K562 (cell line): ENCODE measurements around the gene GPR176. TPM values are rescaled to one million over a fixed set of nuclear protein-coding genes. Genes with fewer than 3 reads are reported as not detected.
A peak's percentile ranks its signal among the peaks of the same experiment; 100 is the strongest.

Experiments used
- ATAC-seq: fragments of 200-7000 bp; cut with Tn5 transposase; 3 replicates; pipeline ENCODE4 v1.9.1; 2020; ENCODE audit warnings: moderate library complexity
- BruUV-seq: library from RNA; stranded (reverse); fragments of 400-500 nt; replicated peaks from 2 replicates; lab custom pipeline; 2021; lab: Mats Ljungman, UMichigan
- CTCF ChIA-PET: fragments of 300-600 bp; formaldehyde crosslinking; extraction: SDS; loops from one replicate; lab custom pipeline; 2021; ENCODE audit warnings: low intra/inter-chr PET ratio; lab: Yijun Ruan, JAX
- POLR2A ChIA-PET: fragments of 300-600, 350-650 bp; sonication (Branson Sonifier 250); formaldehyde crosslinking; extraction: SDS; loops from one replicate; lab custom pipeline; 2021; ENCODE audit warnings: antibody characterized with exemption, inconsistent platforms; lab: Yijun Ruan, JAX
- DNase-seq, 4 experiments: peaks; one replicate each; pipeline versions ENCODE4 v3.0.0 to v3.0.0-alpha.2; 2011 to 2018; ENCODE audit warnings: low spot score in 3 of 4, mixed read lengths in 3 of 4; ENCODE audit errors: extremely low read depth in 1 of 4
- FAIRE-seq: peaks from 2 replicates; lab custom pipeline; 2011; peaks lifted over from hg19 to GRCh38; lab: Jason Lieb, UNC
- H2AFZ ChIP-seq: 2 replicates; pipeline ENCODE4 v1.6.0; 2011; ENCODE audit warnings: low read depth, low read length, control low read depth, inconsistent platforms
- H3K27ac ChIP-seq: fragments of 200-600 bp; 3 replicates; pipeline ENCODE4 v1.8.0; 2011; ENCODE audit warnings: low read depth, mild to moderate bottlenecking, control low read depth, inconsistent platforms, low read length, moderate library complexity, mixed read lengths; ENCODE audit errors: extremely low read depth
- H3K27me3 ChIP-seq, 2 experiments: fragments of 300-600 bp in 1 of 2; 2 replicates in 1 of 2; 3 replicates in 1 of 2; pipeline versions ENCODE4 v1.6.0 to v1.8.0; 2011; ENCODE audit warnings: inconsistent platforms in 2 of 2, low read length in 2 of 2, mild to moderate bottlenecking in 1 of 2, mixed read lengths in 1 of 2, moderate library complexity in 1 of 2; ENCODE audit not compliant: control insufficient read depth in 2 of 2, insufficient read depth in 2 of 2
- H3K36me3 ChIP-seq: fragments of 300-600 bp; 3 replicates; pipeline ENCODE4 v1.8.0; 2011; ENCODE audit warnings: mild to moderate bottlenecking, low read length, inconsistent platforms; ENCODE audit not compliant: control insufficient read depth, insufficient read depth
- H3K4me1 ChIP-seq, 2 experiments: fragments of 200-600 bp in 1 of 2; replicated peaks in 1 of 2; 2 replicates in 1 of 2; 3 replicates in 1 of 2; pipeline versions ENCODE4 v1.5.1 to v1.8.0; 2011; ENCODE audit warnings: inconsistent platforms in 2 of 2, low read length in 2 of 2, mild to moderate bottlenecking in 1 of 2, mixed read lengths in 1 of 2, moderate library complexity in 1 of 2; ENCODE audit not compliant: control insufficient read depth in 2 of 2, insufficient read depth in 2 of 2
- H3K4me2 ChIP-seq: 2 replicates; pipeline ENCODE4 v1.6.1; 2011; ENCODE audit warnings: low read length, control low read depth, inconsistent platforms, mixed read lengths; ENCODE audit not compliant: insufficient read depth
- H3K4me3 ChIP-seq: fragments of 200-600 bp; sonication (generic), shearing (Covaris generic); 2 replicates; pipeline ENCODE4 v1.5.1; 2016; ENCODE audit warnings: control low read depth, inconsistent platforms
- H3K79me2 ChIP-seq: fragments of 200-600 bp; 3 replicates; pipeline ENCODE4 v1.8.0; 2011; ENCODE audit warnings: low read length, inconsistent platforms; ENCODE audit not compliant: control insufficient read depth, insufficient read depth
- H3K9ac ChIP-seq, 2 experiments: 2 replicates each; pipeline versions ENCODE4 v1.6.0 to v1.6.1; 2011; ENCODE audit warnings: low read depth in 2 of 2, low read length in 2 of 2, control low read depth in 1 of 2, inconsistent platforms in 1 of 2, mild to moderate bottlenecking in 1 of 2, mixed read lengths in 1 of 2; ENCODE audit not compliant: insufficient read depth in 1 of 2
- H3K9me1 ChIP-seq: one replicate; pipeline ENCODE4 v1.6.0; 2011; ENCODE audit warnings: inconsistent platforms, mild to moderate bottlenecking, low read length, moderate library complexity; ENCODE audit not compliant: control insufficient read depth, insufficient read depth
- H3K9me3 ChIP-seq: replicated peaks from 2 replicates; pipeline ENCODE4 v1.5.1; 2011; ENCODE audit warnings: low read depth, low read length, inconsistent platforms; ENCODE audit not compliant: control insufficient read depth, insufficient read depth
- H4K20me1 ChIP-seq: replicated peaks from 2 replicates; pipeline ENCODE4 v1.6.1; 2011; ENCODE audit warnings: low read length, inconsistent platforms, mixed read lengths; ENCODE audit not compliant: control insufficient read depth, insufficient read depth
- ATF3 ChIP-seq, 2 experiments: fragments of 450-650 bp in 1 of 2; sonication (generic) in 1 of 2; formaldehyde crosslinking in 1 of 2; IDR thresholded peaks in 1 of 2; conservative IDR thresholded peaks in 1 of 2; 2 replicates each; pipeline versions ENCODE4 v1.6.1 to v1.8.1; 2016 to 2023; ENCODE audit warnings: mild to moderate bottlenecking in 2 of 2, moderate library complexity in 2 of 2, inconsistent platforms in 1 of 2, missing genetic modification reagents in 1 of 2
- CEBPG ChIP-seq, 3 experiments: fragments of 200-800 bp in 1 of 3; sonication (Bioruptor generic) in 1 of 3; sonication (generic) in 1 of 3; formaldehyde crosslinking in 1 of 3; IDR thresholded peaks in 2 of 3; conservative IDR thresholded peaks in 1 of 3; 2 replicates each; pipeline versions ENCODE4 v1.6.1 to v1.8.0; 2016 to 2022; ENCODE audit warnings: missing compliant biosample characterization in 2 of 3, missing genetic modification characterization in 2 of 3, mild to moderate bottlenecking in 1 of 3, missing genetic modification reagents in 1 of 3
- CLOCK ChIP-seq: fragments of 250-450 bp; sonication (Bioruptor Pico); IDR thresholded peaks from 2 replicates; pipeline ENCODE4 v1.4.0; 2020; ENCODE audit warnings: mild to moderate bottlenecking, moderate library complexity, borderline replicate concordance
- EP400 ChIP-seq: fragments of 450-650 bp; IDR thresholded peaks from 2 replicates; pipeline ENCODE4 v1.6.1; 2017; ENCODE audit warnings: antibody characterized with exemption, mild to moderate bottlenecking, moderate library complexity
- ETV1 ChIP-seq: fragments of 450-650 bp; conservative IDR thresholded peaks from 2 replicates; pipeline ENCODE4 v1.6.1; 2016; ENCODE audit warnings: missing genetic modification characterization, control low read depth, low read depth, missing compliant biosample characterization
- FOXJ3 ChIP-seq: sonication (generic); formaldehyde crosslinking; IDR thresholded peaks from 2 replicates; pipeline ENCODE4 v1.4.0; 2020; ENCODE audit warnings: mild to moderate bottlenecking, missing genetic modification reagents
- GABPA ChIP-seq: fragments of 200-800 bp; sonication (Bioruptor generic); conservative IDR thresholded peaks from 2 replicates; pipeline ENCODE4 v1.6.1; 2016; ENCODE audit warnings: low read depth, missing genetic modification characterization, missing compliant biosample characterization
- MEIS2 ChIP-seq: fragments of 450-650 bp; IDR thresholded peaks from 2 replicates; pipeline ENCODE4 v1.6.1; 2014; ENCODE audit warnings: mild to moderate bottlenecking; ENCODE audit not compliant: partially characterized antibody
- NEUROD1 ChIP-seq: fragments of 150-350 bp; IDR thresholded peaks from 2 replicates; pipeline ENCODE4 v1.6.1; 2014; ENCODE audit warnings: borderline replicate concordance, low read length, low read depth; ENCODE audit not compliant: partially characterized antibody
- NR2F6 ChIP-seq: fragments of 450-650 bp; formaldehyde crosslinking; IDR thresholded peaks from 2 replicates; pipeline ENCODE4 v1.4.0; 2020; ENCODE audit warnings: mild to moderate bottlenecking
- PRPF4 ChIP-seq: fragments of 200-400 bp; formaldehyde crosslinking; IDR thresholded peaks from one replicate; pipeline ENCODE4 v1.6.1; 2017; ENCODE audit warnings: low read length, low read depth, mild to moderate bottlenecking; ENCODE audit not compliant: insufficient read depth, poor library complexity, severe bottlenecking
- TAF9B ChIP-seq: fragments of 450-650 bp; IDR thresholded peaks from 2 replicates; pipeline ENCODE4 v1.6.1; 2018; ENCODE audit warnings: mild to moderate bottlenecking; ENCODE audit not compliant: partially characterized antibody
- WGBS: fragments of 100-300 bp; shearing (Covaris generic); methylation state at CpG from one replicate; pipeline ENCODE4 v1.1.6; 2016; ENCODE audit warnings: low coverage, mixed read lengths; ENCODE audit not compliant: insufficient coverage; ENCODE audit errors: missing lambda C conversion rate; 5-methylcytosine and 5-hydroxymethylcytosine counted together
- in situ Hi-C: fragments of 300-500 bp; cut with MboI; formaldehyde crosslinking; loops from 4 replicates; pipeline ENCODE4 v1.15.0; 2018; ENCODE audit warnings: inconsistent platforms, mixed read lengths
- intact Hi-C: fragments of 100-400 bp; cut with micrococcal nuclease; formaldehyde crosslinking; loops from 2 replicates; pipeline ENCODE4 v1.14.2; 2022
- polyA plus RNA-seq, 8 experiments: library from polyadenylated mRNA; depleted of rRNA in 4 of 8; stranded (reverse) in 5 of 8; unstranded in 3 of 8; fragments of >200 nt; fragmentation: Nextera tagmentation in 2 of 8; fragmentation: Illumina TruSeq in 1 of 8; extraction: Ambion mirVana in 2 of 8; extraction: Trizol in 1 of 8; gene quantifications; 2 replicates each; pipeline versions ENCODE4 v1.2.1 to v1.2.3, GENCODE V29; 2011 to 2014; ENCODE audit warnings: inconsistent platforms in 1 of 8, missing spikeins in 1 of 8
- total RNA-seq, 7 experiments: library from RNA; depleted of rRNA in 6 of 7; stranded (reverse); fragments of >200 nt in 6 of 7; fragmentation: Illumina TruSeq in 2 of 7; extraction: Trizol in 2 of 7; gene quantifications; 2 replicates each; pipeline versions ENCODE4 v1.2.1 to v1.2.3, GENCODE V29; 2011 to 2021; ENCODE audit warnings: low replicate concordance in 1 of 7

Gene GPR176
- total and polyA plus RNA-seq, 9 of the 15 experiments (the other 6 are each of a cell fraction or from before 2014, with no cell fraction given): 0.03 to 1.2 (median 0.76) TPM

- no peak for TF ChIP-seq CLOCK
- no peak for TF ChIP-seq NR2F6
- no peak for TF ChIP-seq PRPF4
- TF ChIP-seq EP400: no peak
These were observed 111.2 kb downstream of the GPR176 start (continued) for GRCh38 chr15:39808909-39809308.

GRCh38 chr15:39807791-39808190 is 112.3 kb downstream of the GPR176 start:
- Histone ChIP-seq H4K20me1 (no peaks in the 10 kb centered on the region), H3K4me1 (no peaks in the 10 kb centered on the region; a peak in 1 of 5 replicates), H2AFZ (no peak overlapping the region), H3K79me2 (no peaks in the 10 kb centered on the region), H3K9me3 (no peaks in the 10 kb centered on the region), H3K4me2 (no peak overlapping the region), H3K27ac (no peak overlapping the region), H3K9ac (no peak overlapping the region), H3K9me1 (no peaks in the 10 kb centered on the region), H3K4me3 (no peak overlapping the region), H3K27me3 (peaks cover 19 to 20% of the 10 kb centered on the region in 2 experiments; a peak in 4 of 5 replicates), H3K36me3 (no peaks in the 10 kb centered on the region)
- ATAC-seq (peak; percentile 81), FAIRE-seq (no peak), DNase-seq (no peak)
- intact Hi-C loops (no loop called here), in situ Hi-C loops (no loop called here)
- CTCF ChIA-PET: no interaction called here
- no TSS peak for BruUV-seq
- WGBS: 2% methylated on average over 4 of the region's 4 CpGs
- POLR2A ChIA-PET: interaction anchor here (0.5 kb wide), 1 partner anchor 16 kb away, joined by 3 read pairs; no protein-coding TSS in a partner anchor
- TF ChIP-seq ETV1: peak; percentile 48
- peak; percentile 35; the same call in 1 of the 2 replicates for TF ChIP-seq GABPA (tag)
- no peak for TF ChIP-seq FOXJ3 (CRISPR knock-in tag)
- TF ChIP-seq NEUROD1: peak; percentile 83
- no peak for TF ChIP-seq TAF9B
- 0 out of 2 replicates have a peak, but pooled peaks have one; percentile 25 for TF ChIP-seq CEBPG (CRISPR knock-in tag; IDR thresholded peaks at IDR 0.05)
- TF ChIP-seq CEBPG (tag; conservative IDR thresholded peaks at IDR 0.05 in 1 of 2, IDR thresholded peaks at IDR 0.05 in 1 of 2): peak; percentile 56 to 83
- TF ChIP-seq ATF3 (IDR thresholded peaks at IDR 0.05): peak; percentile 54; the same call in 1 of the 2 replicates
- TF ChIP-seq ATF3 (CRISPR knock-in tag; conservative IDR thresholded peaks at IDR 0.05): no peak
- TF ChIP-seq MEIS2: peak; percentile 1
